IPS-NIHi7 (cell line): ENCODE measurements around the gene DNAI7.

Experiments used
- DNase-seq: peaks from one replicate; pipeline ENCODE4 v3.0.0; 2012; ENCODE audit warnings: mixed read lengths; ENCODE audit errors: extremely low spot score

DNAI7 gene, protein sequence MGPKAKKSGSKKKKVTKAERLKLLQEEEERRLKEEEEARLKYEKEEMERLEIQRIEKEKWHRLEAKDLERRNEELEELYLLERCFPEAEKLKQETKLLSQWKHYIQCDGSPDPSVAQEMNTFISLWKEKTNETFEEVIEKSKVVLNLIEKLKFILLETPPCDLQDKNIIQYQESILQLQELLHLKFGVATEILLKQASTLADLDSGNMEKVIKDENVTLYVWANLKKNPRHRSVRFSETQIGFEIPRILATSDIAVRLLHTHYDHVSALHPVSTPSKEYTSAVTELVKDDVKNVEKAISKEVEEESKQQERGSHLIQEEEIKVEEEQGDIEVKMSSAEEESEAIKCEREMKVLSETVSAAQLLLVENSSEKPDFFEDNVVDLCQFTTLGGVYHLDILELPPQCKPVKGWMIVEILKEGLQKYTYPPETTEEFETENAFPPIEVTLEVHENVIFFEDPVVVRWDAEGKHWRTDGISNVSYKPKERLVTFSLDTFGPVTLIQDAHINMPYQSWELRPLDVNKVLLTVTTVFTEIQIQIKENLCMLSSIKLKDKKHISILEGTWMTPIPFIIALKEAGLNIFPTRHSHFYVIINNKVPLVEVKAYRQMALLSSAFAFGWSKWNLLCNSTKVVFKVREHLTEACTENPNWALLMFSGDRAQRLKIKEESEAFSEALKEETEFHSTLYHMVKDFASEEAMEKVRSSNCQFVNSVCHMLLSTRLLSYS

DNA sequence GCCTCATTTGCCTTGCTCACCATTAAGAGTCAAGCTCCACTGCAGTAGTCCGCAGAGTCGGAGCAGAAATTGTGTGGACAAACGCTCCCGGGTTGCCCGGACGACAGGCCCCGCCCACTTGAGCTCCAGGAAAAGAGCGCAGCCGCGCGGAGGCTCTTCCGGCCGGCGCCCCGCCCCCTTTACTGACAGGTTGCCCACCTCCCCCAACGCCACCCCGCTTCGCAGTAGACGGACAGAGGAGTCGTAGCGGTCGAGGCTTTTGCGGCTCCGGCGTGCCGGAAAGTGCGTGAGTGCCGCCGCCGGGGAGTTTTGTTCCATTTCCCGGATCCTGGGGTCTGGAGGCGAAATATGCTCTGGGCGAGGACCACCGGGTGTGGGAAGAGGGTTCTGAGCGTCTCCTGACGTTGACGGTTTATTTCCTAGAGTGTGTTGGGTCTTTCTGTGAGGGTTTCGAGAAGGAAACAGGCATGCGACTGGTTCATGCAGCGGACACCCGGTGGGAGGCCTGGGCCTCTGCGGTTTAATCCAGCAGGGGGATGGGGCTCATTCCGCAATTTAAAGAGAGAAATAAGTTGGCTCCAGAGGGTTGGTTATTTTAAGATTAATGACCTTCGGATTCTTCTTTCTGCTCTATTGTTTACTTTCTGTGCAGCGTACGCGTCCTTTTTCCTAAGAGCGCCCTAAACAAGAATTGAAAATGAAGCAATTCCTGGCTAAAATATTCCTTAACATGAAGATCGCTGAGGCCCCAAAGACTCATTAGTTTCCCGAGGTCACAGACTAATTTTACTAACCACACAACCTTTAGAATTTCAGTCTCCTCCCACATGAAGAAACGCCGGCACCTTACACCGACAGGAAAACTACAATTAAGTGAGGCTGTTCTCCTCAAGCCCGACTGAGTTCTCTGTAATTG, at the start of gene DNAI7, which contains the start of gene ETFRF1:
TSS of gene DNAI7 (minus strand) at position 105 of the 916 bp plus-strand sequence. CDS start at position 23, 82 bp downstream.
TSS of gene ETFRF1 (plus strand) at position 182 of the 916 bp plus-strand sequence. CDS start 8,720 bp downstream, outside the sequence.
- peak; percentile 95 for DNase-seq

DNA sequence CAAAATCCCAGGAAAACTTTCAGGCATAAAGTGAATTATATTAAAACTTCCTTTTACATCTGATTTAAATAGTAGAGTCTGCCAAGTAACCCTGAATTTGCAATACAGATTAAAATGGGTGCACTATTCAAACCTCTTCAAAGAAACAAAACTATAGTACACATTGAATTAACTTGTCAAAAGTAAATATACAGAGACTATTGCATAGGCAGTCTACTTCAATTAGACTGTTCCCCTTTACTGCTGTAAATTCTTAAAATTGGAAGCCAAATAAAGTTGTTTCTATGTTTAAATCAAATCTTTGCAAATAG, 48.7 kb upstream of the DNAI7 start:
- no peak for DNase-seq

DNA sequence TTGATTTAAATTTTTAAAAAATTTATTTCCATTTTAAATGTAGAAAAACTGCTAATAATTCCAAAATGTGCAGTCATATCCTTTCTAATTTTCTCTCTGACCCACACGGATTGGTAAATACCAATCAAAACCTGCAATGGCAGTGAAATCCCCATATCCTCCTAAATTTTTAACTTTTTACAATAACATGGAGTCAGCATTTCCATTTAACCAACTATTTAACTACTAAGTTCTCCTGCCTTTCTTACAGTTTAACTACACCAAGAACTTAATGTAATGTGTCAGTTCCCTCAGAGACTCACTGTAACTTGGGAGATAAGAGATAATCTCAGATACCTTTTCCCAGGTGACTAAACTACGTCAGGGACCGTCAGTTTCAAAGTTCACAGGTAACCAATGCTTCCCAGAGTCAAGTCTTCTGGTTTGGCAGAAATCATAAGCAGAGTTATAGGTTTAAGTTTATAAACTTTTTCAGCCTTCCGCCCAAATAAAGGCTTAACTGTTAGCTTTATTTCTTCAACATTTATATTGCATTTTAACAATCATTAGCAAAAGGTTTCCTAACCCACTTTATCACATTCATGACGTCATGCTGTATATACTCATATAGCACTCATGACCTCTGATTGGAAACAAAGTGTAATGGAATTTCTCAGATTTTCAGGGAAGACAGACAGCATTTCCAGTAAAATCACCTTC, 48.2 kb upstream of the DNAI7 start:
- no peak for DNase-seq

DNA sequence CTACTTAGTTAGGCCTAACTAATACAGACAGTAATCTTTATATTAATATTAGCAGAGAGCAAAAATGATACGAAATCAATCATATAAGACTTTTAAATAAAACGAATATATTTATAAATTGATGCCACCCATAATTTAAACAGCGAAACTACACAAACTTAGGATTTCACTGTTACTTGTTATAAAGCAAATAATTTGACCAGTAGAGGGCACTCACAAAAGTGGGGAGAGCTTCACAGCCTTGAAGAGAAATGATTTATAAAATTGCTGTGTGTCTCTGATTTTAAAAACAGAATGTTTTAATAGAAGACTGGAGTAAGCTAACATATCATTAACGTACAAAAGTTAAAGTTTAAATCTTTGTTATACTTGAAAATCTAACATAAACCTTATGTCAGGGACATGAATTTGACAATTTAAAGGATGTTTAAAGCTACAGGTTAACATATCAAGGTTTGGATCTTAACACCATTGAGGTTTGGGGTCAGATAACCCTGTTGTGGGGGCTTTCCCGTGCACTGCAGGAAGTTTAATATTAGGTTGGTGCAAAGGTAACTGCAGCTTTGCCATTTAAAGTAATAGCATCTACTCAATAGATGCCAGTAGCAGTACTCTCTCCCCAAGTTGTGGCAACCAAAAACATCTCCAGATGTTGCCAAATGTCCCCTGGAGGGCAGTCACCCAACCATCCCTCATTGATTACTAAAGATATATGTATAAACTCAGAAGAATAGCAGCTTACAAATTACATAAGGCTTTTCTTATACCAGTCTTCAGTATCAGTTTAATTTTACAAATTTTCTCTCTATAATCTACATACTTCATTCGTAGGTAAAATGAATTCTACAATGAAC, 46.4 kb upstream of the DNAI7 start:
- no peak for DNase-seq

DNA sequence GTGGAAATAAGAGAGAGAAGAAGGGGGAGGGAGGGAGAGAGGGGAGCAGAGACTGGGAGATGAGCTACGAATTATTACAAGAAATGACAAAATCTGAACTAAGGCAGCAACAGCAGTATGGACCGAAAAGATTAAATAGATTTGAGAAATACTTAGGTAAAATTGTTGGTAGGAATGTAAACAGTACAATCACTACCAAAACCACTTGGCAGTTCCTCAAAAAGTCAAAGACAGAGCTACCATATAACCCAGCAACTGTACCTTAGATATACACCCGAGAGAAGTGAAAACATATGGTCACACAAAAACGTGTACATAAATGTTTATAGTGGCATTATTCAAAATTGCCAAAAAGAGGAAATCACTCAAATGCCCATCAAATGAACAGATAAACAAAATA, 41.7 kb upstream of the DNAI7 start:
- no peak for DNase-seq

DNA sequence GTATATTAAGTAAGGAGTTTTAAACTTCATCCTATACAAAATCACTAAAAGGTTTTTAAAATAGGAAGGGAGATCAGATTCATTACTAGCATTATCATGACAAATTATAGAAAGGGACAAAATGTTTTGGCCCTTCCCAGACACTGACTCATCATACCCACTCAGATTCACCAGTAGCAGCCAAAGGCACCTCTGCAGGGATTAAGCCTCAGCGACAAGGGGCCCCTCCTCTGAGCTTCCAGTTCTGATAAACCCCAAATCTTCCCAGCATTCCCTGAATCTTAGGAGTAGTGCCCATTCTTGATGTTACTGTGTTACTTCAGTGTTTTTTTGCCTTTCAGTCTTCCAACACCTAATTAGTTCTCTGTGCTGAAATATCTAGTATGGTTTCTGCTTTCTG, 41.2 kb upstream of the DNAI7 start:
- DNase-seq, result no peak

DNA sequence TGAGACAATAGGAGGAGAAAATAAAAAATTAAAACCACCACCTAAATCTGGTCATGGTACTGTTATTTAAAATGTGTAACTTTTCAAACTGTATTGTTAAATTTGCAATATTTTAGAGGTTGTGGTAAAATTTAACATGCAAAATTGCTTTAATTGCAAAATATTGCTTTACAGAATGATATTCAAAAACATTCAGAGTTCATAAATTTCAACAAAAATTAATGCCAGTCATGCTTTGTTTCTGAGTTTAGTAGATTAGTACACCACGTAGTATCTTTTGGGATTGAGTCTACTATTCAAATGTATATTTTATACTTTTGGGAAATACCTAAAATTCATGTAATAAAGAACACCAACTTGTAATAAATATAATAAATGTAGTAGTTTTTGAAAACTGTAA, 18.4 kb upstream of the DNAI7 start:
- no peak for DNase-seq

DNA sequence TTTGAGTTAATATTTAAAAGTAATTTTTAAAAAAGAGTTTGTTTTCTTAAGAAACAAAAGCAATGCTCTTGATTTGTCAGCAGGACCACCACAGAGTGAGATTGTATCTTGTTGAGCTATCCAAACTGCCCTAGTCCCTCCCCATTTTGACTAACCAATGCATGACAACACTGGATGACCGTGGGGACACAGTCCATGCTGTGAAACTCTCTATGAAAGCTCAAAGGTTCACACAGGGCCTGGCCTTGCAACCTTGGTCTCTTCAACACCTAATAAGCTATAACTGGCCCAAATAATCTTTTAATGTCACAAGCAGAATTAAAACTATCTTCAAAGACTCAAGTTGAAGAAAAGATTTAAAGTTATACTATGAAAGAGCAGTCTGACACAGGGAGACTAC, 13.6 kb upstream of the DNAI7 start:
- DNase-seq, result no peak

DNA sequence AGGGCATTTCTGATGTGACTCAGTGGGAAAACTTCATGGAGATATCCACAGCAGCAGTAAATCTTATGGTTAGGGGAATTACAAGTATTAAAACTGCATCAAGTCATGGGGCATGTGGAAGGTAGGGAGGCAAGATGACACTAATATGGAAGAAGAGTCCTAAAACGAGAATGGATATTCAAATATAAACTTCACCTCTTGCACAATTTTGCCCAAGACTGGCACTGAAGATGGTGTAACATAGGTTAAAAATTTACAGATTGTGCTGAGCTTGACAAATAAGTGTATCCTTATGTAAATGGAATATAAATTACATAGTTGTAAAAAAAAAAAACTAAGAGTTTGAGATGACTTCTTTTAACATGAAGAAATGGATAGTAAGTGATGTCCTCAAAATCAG, 12.9 kb upstream of the DNAI7 start:
- no peak for DNase-seq

DNA sequence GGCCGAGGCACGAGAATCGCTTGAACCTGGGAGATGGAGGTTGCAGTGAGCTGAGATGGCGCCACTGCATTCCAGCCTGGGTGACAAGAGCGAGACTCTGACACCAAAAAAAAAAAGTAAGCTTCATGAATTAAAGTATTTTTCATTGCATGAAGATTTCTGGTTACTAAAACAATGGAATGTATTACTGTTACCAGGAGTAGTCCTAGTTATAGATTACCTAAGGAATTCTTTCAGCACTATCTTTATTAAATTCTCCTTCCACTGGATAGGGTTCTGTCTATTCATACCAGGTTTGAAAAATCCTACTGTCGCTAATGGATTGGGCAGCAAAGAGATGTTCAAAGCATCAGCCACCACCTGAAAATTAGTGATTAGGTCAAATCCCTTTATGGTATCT, 12.5 kb upstream of the DNAI7 start:
- no peak for DNase-seq

DNA sequence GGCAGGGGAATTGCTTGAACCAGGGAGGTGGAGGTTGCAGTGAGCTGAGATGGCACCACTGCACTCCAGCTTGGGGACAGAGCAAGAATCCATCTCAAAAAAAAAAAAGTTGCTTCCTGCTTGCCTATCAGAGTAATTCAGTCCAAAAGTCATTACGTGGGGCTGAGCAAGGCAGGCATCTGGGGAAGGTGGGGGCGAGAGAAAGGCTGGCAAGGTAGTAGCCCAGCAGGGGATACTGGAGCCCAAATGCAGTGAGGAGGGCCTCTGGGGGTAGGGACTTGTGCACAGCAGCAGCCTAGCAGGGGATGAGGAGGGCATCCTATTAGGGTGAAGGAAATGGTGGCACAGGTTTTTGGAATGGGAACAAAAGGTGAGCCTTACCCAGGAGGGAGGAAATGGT, 7.2 kb upstream of the DNAI7 start:
- no peak for DNase-seq

DNA sequence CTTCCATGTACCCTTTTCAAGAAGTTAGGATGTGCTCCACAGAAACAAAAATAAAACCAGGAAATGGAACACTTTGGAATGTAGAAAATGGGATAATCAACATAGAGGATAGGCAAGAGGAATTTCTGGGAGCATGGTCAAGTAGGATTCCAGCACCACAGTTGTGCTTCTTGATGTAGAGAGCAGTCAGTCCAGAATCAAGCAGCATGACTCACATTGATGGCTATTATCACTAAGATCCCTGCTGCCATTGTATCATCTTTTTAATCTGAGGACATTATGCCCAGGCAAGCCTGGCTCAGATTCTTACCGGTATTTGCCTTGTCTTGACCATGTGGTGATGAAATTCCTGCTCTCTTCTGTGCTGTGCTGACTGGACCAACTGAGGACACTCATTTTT, 5.7 kb upstream of the DNAI7 start:
- DNase-seq, result no peak

DNA sequence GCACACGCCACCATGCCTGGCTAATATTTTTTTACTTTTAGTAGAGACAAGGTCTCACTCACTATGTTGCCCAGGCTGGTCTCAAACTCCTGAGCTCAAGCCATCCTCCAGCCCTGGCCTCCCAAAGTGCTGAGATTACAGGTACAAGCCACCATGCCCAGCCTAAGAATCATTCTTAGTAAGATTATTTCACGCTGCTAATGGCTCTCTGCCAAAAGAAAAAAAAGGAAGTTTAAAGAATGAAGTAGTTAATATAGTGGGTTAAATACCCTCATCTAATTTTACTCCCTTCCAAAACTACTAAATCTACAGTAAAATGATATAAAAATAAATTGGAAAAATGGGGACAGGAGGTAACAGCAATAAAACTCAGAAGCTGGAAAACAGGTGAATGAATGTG, 2.6 kb upstream of the DNAI7 start:
- no peak for DNase-seq

DNA sequence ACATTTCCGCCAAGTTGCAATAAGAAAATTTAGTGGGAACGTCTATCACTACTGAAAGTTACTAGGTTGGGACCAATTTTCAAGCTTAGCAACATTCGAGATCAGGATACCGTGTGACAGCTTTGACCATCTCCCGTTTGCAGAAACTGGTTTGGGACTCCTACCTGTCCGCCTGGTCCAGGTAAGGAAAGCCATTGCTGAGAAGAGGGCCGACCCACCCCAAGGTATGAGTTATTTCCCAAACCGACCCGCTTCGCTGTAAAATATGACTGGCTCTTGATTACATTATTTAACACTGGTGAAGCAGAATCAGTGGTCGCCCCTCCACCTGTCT, 271 bp downstream of the DNAI7 start:
- no peak for DNase-seq

DNA sequence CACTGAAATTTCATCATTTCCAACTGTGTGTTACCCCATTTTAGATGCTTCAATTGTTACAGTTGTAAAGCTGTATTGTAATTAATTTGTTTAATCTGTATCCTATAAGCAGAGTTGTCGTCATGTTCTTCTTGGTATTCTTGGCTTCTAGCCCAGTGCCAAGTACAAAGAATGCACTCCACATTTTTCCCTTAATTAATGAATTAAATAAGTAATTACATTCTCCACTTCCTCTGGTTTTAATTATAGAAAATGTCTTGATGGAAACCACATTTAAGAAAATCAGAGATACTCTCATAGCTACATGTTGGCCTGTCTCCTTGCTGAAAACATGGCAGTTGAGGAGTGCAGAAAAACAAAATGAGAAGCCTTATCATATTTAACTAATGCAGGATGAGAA, 746 bp downstream of the DNAI7 start:
- DNase-seq, result no peak

DNA sequence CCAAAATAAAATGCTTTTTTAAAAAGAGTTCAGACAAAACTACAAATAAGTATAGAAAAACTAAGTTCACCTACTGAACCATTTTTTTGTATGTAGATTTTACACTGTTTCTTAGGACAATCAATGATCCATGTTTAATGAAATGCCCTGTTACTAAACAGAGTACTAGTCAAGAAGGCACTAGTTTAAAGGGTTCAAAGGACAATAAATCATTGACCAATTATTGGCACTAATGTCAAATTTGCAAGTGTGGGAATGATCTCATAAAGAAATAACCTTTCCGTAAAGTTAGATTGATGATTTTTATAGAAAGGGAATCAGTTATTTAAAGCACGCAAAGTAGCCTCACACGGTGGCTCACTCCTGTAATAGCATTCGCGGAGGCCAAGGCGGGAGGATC, 4.2 kb downstream of the DNAI7 start:
- no peak for DNase-seq

DNA sequence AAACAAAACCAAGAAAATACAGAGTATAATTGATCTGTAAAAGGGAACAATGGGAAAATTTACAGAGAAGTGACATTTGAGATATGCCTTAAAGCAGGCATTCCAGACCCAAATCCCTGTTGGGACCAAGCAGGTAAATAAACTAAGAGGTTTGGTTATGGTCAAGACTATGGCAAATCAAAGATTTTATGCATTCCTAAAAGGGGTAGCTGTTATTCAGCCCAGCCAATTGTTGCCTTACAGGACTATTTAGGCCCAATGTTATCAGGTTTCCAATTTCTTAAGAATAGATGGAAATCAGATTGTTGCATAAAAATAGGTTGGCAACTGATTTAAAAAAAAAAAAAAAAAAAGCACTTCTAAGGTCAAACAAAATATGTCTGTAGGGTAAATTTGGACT, 5.3 kb downstream of the DNAI7 start:
- no peak for DNase-seq

DNA sequence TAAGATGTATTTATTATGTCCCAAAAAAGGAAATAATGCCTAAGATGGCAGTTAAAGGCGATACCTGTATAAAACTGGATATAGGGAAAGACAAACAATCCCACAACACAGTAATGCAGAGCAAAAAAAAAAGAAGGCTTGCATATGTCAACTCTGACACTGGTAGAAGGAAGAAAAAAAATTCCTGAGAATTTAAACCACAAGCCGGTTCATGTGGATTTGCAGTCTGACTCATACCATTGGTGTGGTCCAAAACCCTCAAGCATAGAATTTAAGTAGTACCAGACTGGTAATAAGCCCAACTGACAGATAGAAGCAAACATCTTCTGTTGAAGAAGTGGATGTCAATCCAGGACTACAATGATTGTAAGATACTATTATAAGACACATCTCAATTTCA, 7.2 kb downstream of the DNAI7 start:
- no peak for DNase-seq

DNA sequence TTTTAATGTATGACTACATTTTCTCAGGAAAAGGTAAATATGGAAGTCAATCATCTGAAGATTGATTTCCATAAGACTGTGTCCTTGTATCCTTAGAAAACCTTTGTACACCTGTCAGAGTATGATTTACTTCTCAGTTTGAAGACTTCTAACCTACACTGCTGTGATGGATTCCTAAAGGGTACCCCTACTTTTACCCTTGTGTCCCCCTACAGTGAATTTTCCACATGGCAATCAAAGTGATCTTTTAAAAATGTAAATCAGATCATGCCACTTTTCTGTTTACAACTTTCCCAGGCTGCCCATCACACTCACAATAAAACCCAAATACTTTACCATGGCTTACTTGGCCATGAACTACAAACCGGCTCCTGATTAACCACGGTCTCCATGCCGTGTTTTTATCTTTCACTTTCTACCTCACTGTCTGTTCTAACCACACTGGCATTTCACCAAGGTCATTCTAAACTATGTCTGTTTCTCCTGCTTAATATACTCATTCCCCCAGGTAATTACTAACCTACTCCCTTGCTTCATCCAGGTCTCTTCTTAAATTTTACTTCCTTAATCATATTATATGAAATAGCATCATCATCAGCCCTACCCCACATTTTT, 8.1 kb downstream of the DNAI7 start:
- DNase-seq, result no peak

DNA sequence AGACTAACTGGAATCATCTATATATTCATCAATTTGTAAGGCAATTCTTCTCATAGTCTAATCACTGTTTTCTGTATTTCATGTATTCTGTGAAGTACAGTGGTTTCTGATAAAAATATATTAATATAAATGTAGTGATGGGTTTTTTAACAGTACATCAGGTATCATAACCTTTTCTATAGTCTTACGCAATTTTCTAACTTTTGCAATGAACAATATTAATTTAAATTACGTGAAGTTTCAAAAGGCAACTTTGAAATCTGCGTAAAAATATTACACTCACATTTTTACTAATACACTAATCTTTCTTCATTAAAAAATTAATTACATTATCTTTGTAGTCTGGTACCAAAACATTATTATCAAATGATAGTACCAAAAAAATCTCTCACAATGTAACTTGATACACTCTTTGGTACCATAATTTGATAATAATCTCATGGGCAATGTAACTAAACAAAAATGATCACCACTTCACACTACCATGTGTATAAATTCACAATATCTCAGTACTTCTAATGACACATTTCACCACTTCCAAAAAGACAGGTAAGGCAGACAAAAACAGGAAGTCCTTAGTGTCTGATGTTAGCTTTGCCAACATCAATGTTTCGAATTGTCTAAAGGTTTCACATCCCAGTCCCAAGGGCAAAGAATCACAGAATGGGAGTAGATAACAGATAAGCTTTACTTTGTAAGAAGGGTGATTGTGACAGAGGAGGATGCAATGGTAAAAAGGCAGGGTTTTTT, 8.7 kb downstream of the DNAI7 start:
- DNase-seq, result no peak
